ENCODE results near the gene XPNPEP2. TPM values are rescaled to one million over a fixed set of nuclear protein-coding genes. Genes with fewer than 3 reads are reported as not detected.

XPNPEP2 gene
- total RNA-seq, 1 donor = not detected

DNA sequence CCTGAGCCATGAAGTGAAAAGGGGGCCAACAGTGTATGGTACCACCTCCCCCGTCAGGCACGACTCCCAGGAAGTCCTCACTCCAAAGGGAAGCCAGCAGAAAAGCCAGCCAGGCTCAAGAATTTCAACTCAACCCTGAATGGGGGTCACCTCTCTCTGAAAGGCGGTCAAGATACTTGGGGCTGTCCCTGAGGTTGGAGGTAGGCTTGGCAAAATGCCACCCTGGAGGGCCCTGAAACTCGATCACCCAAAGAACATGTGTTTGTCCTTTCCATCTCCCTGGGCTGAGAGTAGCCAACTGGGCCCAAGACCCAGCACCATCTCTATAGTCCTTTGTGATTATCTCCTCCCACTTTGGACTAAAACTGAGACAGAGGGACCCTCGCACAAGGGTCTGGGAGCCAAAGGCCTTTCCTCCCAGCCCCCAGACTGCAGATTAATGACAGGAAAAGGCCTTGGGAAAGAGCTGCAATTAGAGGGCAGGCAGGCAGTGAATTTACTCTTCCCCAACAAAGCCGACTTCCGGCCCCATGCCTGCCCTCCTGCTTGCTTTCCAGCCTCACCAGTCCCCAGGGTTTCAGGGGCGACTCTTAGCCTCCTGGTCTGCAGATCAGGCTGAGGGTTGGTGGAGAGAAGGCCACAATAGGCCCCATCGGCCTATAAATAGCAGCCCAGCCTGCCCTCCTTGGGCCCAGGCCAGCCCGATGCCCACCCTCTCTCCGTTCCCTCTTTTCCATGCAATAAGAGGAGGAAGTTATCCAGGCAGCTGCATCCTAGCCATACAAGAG, 46.6 kb downstream of the XPNPEP2 start:
- H4K20me1 ChIP-seq (ENCODE audit: insufficient read depth, low read length) = no peaks in the 10 kb centered on the region
- H3K27ac ChIP-seq (ENCODE audit: low read depth, low read length) = no peak overlapping the region
- TF ChIP-seq, protein P1, sequence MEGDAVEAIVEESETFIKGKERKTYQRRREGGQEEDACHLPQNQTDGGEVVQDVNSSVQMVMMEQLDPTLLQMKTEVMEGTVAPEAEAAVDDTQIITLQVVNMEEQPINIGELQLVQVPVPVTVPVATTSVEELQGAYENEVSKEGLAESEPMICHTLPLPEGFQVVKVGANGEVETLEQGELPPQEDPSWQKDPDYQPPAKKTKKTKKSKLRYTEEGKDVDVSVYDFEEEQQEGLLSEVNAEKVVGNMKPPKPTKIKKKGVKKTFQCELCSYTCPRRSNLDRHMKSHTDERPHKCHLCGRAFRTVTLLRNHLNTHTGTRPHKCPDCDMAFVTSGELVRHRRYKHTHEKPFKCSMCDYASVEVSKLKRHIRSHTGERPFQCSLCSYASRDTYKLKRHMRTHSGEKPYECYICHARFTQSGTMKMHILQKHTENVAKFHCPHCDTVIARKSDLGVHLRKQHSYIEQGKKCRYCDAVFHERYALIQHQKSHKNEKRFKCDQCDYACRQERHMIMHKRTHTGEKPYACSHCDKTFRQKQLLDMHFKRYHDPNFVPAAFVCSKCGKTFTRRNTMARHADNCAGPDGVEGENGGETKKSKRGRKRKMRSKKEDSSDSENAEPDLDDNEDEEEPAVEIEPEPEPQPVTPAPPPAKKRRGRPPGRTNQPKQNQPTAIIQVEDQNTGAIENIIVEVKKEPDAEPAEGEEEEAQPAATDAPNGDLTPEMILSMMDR (IDR thresholded peaks at IDR 0.05; ENCODE audit: extremely low read depth, low read depth, low read length) = no peak
- no peaks in the 10 kb centered on the region for H3K79me2 ChIP-seq (ENCODE audit: insufficient read depth, low read length)
- H3K4me3 ChIP-seq (ENCODE audit: insufficient read depth, low read length) = no peak overlapping the region
- no peaks in the 10 kb centered on the region for H3K9me3 ChIP-seq (ENCODE audit: low read depth, low read length)
- H2AFZ ChIP-seq (ENCODE audit: low read length) = no peak overlapping the region
- no peaks in the 10 kb centered on the region for H3K27me3 ChIP-seq (ENCODE audit: insufficient read depth, low read length)
- DNase-seq (ENCODE audit: insufficient read length, low spot score, missing footprints) = peak; percentile 36
- no peaks in the 10 kb centered on the region for H3K4me1 ChIP-seq (ENCODE audit: insufficient read depth, low read length)
- H3K36me3 ChIP-seq (ENCODE audit: insufficient read depth, low read length) = no peaks in the 10 kb centered on the region
- no peak overlapping the region for H3K4me2 ChIP-seq (ENCODE audit: insufficient read depth, low read length)

DNA sequence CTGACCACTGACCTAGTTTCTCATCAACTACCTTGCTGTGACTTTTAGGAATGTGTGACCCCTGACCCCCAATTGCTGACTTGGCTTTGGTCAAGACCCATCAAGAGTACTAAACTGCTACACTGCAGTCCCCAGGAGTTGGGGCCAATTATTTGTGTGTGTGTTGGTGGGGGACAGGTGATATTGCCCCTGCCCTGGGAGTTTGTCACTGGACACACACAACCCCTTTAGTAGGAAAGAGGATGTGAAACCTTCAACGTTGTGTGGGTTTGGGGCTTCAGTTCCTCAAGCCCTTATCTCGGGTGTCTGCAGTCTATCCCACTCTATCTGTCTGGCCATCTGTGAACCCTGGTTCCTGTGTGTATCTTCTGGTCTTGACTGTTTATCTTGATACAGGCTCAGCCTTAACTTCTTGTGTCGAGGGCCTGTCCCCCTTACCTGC, 47.5 kb downstream of the XPNPEP2 start:
- no peaks in the 10 kb centered on the region for H3K36me3 ChIP-seq (ENCODE audit: insufficient read depth, low read length)
- H2AFZ ChIP-seq (ENCODE audit: low read length) = no peak overlapping the region
- TF ChIP-seq, protein P1 (IDR thresholded peaks at IDR 0.05; ENCODE audit: extremely low read depth, low read depth, low read length) = no peak
- DNase-seq (ENCODE audit: insufficient read length, low spot score, missing footprints) = peak; percentile 32
- H3K4me2 ChIP-seq (ENCODE audit: insufficient read depth, low read length) = no peak overlapping the region
- no peaks in the 10 kb centered on the region for H4K20me1 ChIP-seq (ENCODE audit: insufficient read depth, low read length)
- H3K4me3 ChIP-seq (ENCODE audit: insufficient read depth, low read length) = no peak overlapping the region
- no peaks in the 10 kb centered on the region for H3K79me2 ChIP-seq (ENCODE audit: insufficient read depth, low read length)
- H3K27ac ChIP-seq (ENCODE audit: low read depth, low read length) = no peak overlapping the region
- no peaks in the 10 kb centered on the region for H3K4me1 ChIP-seq (ENCODE audit: insufficient read depth, low read length)
- H3K27me3 ChIP-seq (ENCODE audit: insufficient read depth, low read length) = no peaks in the 10 kb centered on the region
- H3K9me3 ChIP-seq (ENCODE audit: low read depth, low read length) = no peaks in the 10 kb centered on the region

DNA sequence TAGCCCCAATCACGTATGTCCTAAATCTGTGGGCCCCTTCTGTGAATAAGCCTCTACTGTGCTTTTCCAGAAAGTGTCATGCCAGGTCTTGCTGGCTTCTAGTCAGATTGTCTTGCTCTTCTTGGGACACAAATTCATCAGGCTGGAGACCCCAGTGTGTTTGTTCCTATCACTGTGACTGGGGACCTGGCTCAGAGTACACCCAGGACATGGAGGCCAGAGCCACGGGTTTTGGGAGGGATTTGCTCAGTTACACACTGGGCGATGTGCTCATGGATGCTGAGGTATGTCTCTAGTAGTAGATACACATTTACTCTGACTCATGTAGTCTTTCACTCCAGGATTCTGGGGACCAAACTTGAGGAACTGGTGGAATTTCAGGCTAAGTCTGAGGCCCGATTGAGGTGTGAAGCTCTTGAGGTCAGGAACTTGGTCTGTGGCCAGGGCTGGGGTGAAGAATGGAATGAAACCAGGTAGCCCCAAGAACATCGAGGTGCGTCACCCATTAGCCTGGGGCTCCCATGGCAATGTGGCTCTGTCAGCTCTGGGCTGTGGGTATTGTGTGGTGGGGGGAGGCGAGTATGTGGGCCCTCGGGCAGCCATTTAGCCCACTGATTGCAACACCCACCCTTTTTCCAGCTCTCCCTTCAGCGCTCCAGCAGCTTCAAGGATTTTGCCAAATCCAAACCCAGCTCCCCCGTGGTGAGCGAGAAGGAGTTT, 48.7 kb downstream of the XPNPEP2 start:
- Histone ChIP-seq H2AFZ (ENCODE audit: low read length) (no peak overlapping the region), H3K27me3 (ENCODE audit: insufficient read depth, low read length) (no peaks in the 10 kb centered on the region), H3K9me3 (ENCODE audit: low read depth, low read length) (no peaks in the 10 kb centered on the region), H3K4me2 (ENCODE audit: insufficient read depth, low read length) (no peak overlapping the region), H3K4me1 (ENCODE audit: insufficient read depth, low read length) (no peaks in the 10 kb centered on the region), H3K4me3 (ENCODE audit: insufficient read depth, low read length) (no peak overlapping the region), H4K20me1 (ENCODE audit: insufficient read depth, low read length) (no peaks in the 10 kb centered on the region), H3K79me2 (ENCODE audit: insufficient read depth, low read length) (no peaks in the 10 kb centered on the region), H3K27ac (ENCODE audit: low read depth, low read length) (no peak overlapping the region), H3K36me3 (ENCODE audit: insufficient read depth, low read length) (no peaks in the 10 kb centered on the region)
- peak; percentile 49 for DNase-seq (ENCODE audit: insufficient read length, low spot score, missing footprints)
- TF ChIP-seq, protein P1 (IDR thresholded peaks at IDR 0.05; ENCODE audit: extremely low read depth, low read depth, low read length) = no peak

DNA sequence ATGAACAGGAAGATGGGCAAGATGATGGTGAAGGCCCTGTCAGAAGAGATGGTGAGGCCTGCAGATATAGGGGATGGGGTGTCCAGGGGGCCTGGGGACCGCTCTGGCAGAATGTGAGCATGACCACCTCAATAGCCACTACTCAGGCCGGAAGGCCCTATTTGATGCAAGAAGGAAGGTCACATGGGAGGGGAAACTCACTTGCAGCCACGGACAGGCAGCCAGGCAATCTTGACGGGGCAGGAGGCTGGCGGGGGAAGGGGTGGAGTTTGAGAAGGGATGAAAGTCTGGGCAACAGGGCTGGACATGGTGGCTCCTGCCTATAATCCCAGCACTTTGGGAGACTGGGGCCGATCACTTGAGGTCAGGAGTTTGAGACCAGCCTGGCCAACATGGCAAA, 49.7 kb downstream of the XPNPEP2 start:
- H3K4me3 ChIP-seq (ENCODE audit: insufficient read depth, low read length) = no peak overlapping the region
- no peaks in the 10 kb centered on the region for H4K20me1 ChIP-seq (ENCODE audit: insufficient read depth, low read length)
- H3K27ac ChIP-seq (ENCODE audit: low read depth, low read length) = no peak overlapping the region
- H3K36me3 ChIP-seq (ENCODE audit: insufficient read depth, low read length) = no peaks in the 10 kb centered on the region
- H3K4me2 ChIP-seq (ENCODE audit: insufficient read depth, low read length) = no peak overlapping the region
- H3K79me2 ChIP-seq (ENCODE audit: insufficient read depth, low read length) = no peaks in the 10 kb centered on the region
- no peak overlapping the region for H2AFZ ChIP-seq (ENCODE audit: low read length)
- H3K4me1 ChIP-seq (ENCODE audit: insufficient read depth, low read length) = no peaks in the 10 kb centered on the region
- DNase-seq (ENCODE audit: insufficient read length, low spot score, missing footprints) = no peak
- no peaks in the 10 kb centered on the region for H3K9me3 ChIP-seq (ENCODE audit: low read depth, low read length)
- no peaks in the 10 kb centered on the region for H3K27me3 ChIP-seq (ENCODE audit: insufficient read depth, low read length)
- TF ChIP-seq, protein P1 (IDR thresholded peaks at IDR 0.05; ENCODE audit: extremely low read depth, low read depth, low read length) = no peak
